ENCODE data around the gene ATP6V0C. TPM values are rescaled to one million over a fixed set of nuclear protein-coding genes. Genes with fewer than 3 reads are reported as not detected.
A peak's percentile ranks its signal among the peaks of the same experiment; 100 is the strongest.
"Not testable (repeated sequence)": the region's sequence is repeated elsewhere in the genome, so short reads cannot be mapped to it uniquely, and the experiment has no call there.

Gene ATP6V0C
- total RNA-seq, 1 donor from 2014 or later, result 91.4 TPM

DNA sequence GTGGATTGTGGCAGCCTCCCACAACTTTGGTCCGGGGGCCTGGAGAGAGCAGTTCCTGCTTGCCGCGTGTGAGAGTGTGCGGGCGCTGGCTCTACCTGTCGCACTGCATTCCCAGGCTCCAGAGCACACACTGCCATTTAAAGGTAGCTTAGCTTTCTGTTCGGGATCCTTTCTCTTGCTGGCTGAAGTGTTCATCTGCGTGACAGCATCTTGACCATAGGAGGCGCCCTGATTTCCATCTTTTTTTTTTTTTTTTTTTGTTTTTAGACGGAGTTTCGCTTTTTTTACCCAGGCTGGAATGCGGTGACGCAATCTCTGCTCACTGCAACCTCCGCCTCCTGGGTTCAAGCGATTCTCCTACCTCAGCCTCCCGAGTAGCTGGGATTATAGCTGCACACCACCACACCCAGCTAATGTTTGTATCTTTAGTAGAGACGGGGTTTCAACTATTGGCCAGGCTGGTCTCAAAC is 37.7 kb downstream of the ATP6V0C start:
- H3K4me3 Mint-ChIP-seq; ATAC-seq (ENCODE audit: low read depth); H3K9me3 Mint-ChIP-seq; DNase-seq; H3K4me1 Mint-ChIP-seq; H3K27me3 Mint-ChIP-seq; CTCF ChIA-PET; intact Hi-C loops (cut with micrococcal nuclease); H3K36me3 Mint-ChIP-seq (ENCODE audit: low read depth); H3K27ac Mint-ChIP-seq: not testable (repeated sequence)
- POLR2A ChIA-PET, result interaction anchor here (0.7 kb wide), 3 partner anchors 11 to 532 kb away, joined by 5 to 6 read pairs (median 5); partner anchors contain the start of gene NPW

DNA sequence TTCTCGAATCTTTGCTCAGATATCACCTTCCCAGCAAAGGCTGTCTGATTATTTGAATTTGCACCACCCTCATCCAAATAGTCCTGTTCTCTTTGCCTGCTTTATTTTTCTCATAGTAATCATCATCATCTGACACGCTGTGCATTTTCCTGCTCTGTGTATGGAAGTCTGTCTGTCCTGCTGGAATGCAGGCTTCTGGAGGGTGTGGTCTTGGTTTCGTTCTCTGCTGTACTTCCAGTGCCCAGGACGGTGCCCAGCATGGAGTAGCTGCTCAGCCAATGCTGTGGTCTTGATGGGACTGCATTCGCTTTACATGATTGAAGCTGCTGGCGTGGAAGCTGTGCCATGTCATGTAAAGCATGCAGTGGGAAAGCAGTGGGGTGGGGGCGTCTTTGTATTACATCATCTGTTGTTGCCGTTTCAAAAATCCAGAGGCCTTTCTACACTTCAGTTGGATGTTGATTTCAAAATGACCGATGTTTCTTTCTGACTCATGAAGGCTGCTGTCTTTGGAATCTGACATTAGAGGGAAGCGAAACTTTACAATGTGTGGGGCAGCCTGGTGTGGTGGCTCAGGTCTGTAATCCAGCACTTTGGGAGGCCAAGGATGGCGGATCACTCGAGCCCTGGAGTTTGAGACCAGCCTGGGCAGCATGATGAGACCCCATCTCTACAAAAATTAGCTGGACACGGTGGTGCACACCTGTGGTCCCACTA is 41.1 kb downstream of the ATP6V0C start:
- H3K9me3 Mint-ChIP-seq; H3K4me1 Mint-ChIP-seq; POLR2A ChIA-PET; ATAC-seq (ENCODE audit: low read depth); H3K36me3 Mint-ChIP-seq (ENCODE audit: low read depth); CTCF ChIA-PET; H3K27me3 Mint-ChIP-seq; DNase-seq; H3K27ac Mint-ChIP-seq; intact Hi-C loops (cut with micrococcal nuclease); H3K4me3 Mint-ChIP-seq: not testable (repeated sequence)

DNA sequence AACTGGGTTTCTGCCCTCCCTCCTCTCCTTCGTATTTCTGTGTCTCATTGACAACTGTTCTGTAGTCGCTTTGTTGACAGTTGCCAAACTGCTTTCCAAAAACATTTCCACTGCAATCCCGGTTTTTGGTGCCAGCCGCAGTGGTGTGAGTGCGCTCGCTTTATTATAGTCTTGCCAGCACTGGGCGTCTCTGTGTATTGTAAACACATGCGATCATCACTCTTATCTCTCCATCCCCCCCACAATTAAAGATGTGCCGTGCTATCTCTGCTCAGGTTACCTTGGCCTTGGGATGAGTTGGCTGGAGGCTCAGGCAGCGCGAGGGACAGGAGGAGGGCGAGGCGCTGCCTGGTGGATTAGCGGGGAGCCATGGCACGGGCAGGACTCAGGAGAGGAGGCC is 43.4 kb downstream of the ATP6V0C start:
- H3K9me3 Mint-ChIP-seq; intact Hi-C loops (cut with micrococcal nuclease); H3K27me3 Mint-ChIP-seq; ATAC-seq (ENCODE audit: low read depth); H3K4me3 Mint-ChIP-seq; H3K27ac Mint-ChIP-seq; POLR2A ChIA-PET; H3K36me3 Mint-ChIP-seq (ENCODE audit: low read depth); CTCF ChIA-PET; H3K4me1 Mint-ChIP-seq; DNase-seq: not testable (repeated sequence)

DNA sequence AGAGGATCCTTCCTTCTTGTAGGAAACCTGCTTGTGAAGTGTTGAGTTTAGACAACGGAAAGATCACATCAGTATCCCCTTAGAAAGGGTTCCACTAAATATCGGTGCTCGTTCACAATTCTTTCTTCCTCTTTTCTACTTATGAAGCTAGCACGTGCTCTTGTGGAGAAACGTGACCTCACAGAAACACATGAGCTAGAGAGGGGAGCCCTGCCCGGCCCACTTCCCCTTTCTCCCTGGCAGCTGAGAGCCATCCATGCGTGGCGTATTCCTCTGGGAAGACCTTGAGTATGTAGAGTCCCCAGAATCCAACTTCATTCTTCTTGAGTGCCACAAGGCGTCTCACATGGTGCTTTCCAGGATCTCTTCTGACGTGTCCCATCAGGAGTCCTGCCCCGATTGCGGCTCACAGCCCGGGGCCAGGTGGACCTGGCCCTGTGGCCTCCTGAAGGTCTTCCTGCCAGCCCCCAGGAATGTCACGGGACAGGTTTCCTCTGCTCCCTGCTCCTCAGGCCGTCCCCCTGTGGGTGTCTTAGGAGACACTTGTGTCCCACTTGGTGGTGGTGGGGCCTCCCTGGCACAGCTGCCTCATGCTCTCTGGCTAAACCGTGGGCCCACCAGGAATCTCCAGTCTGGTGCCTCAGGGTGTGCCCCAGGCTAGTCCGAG is 46.5 kb downstream of the ATP6V0C start:
- H3K9me3 Mint-ChIP-seq; POLR2A ChIA-PET; H3K27ac Mint-ChIP-seq; H3K27me3 Mint-ChIP-seq; H3K36me3 Mint-ChIP-seq (ENCODE audit: low read depth); H3K4me3 Mint-ChIP-seq; intact Hi-C loops (cut with micrococcal nuclease); H3K4me1 Mint-ChIP-seq; CTCF ChIA-PET: not testable (repeated sequence)
- DNase-seq (peak; percentile 50), ATAC-seq (ENCODE audit: low read depth) (peak; percentile 74)

DNA sequence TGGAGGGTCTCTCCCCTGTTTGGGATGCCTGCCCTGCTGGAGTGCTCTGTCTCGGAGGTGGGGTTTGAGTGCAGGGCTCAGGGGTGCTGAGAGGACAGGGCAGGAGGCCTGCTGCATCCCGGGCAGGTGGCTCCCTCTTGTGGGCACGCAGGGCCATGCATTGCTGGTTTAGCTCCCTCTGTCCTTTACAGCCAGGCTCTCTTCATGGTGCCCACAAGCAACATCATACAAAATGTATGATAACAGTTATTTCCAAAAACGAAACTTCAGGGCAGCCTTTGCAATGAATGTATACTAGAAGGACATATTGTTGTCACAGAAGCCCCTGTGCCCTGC is 47.0 kb downstream of the ATP6V0C start:
- H3K4me3 Mint-ChIP-seq; H3K27me3 Mint-ChIP-seq; POLR2A ChIA-PET; H3K36me3 Mint-ChIP-seq (ENCODE audit: low read depth); H3K4me1 Mint-ChIP-seq; H3K27ac Mint-ChIP-seq; intact Hi-C loops (cut with micrococcal nuclease); H3K9me3 Mint-ChIP-seq; CTCF ChIA-PET: not testable (repeated sequence)
- peak; percentile 62 for DNase-seq
- ATAC-seq (ENCODE audit: low read depth), result peak; percentile 84

DNA sequence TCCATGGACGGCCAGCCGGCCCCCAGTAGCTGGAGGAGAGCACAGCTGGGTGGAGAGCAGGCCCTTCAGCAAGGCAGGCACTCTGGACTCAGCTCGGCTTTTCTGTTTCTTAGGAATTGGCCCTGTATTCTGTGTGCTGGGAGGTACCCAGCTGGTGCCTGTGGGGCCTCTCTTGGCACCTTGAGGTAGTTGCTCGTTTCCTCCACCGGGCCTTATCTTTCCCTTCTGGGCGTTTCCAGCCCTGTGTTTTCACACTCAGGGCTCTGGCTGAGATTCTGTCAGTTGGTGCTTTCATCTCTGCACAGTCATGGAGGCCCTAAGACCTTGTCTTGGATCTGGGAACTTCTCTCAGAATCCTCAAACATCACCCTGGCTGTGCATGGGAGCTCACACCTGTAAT is 53.8 kb downstream of the ATP6V0C start:
- ATAC-seq (ENCODE audit: low read depth); H3K27me3 Mint-ChIP-seq; H3K27ac Mint-ChIP-seq; H3K9me3 Mint-ChIP-seq; intact Hi-C loops (cut with micrococcal nuclease); H3K4me1 Mint-ChIP-seq; H3K4me3 Mint-ChIP-seq; DNase-seq; POLR2A ChIA-PET; CTCF ChIA-PET; H3K36me3 Mint-ChIP-seq (ENCODE audit: low read depth): not testable (repeated sequence)

DNA sequence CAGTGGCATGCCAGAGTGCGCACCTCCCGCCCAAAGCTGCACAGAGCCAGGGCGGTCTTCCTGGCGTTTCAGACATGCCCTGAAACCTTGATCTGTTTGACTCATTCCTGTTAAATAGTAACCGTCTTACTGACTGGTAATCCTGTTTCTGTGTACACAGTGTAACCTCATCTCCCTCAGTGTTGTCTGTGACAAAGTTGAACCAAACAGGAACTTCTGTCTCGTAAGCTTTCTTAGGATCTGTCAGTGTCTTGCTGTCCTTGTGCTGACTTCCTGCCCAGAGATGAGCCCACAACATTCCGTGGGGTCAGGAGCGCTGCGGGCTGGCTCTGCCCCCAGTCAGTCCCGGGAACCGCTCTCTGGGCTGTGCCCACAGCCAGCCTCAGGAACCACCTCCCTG is 54.8 kb downstream of the ATP6V0C start:
- ATAC-seq (ENCODE audit: low read depth), result not testable (repeated sequence)

More for the DNA sequence above, 54.8 kb downstream of the ATP6V0C start:
- DNase-seq; H3K4me1 Mint-ChIP-seq; H3K27me3 Mint-ChIP-seq; POLR2A ChIA-PET; H3K9me3 Mint-ChIP-seq; CTCF ChIA-PET; H3K4me3 Mint-ChIP-seq; intact Hi-C loops (cut with micrococcal nuclease); H3K27ac Mint-ChIP-seq; H3K36me3 Mint-ChIP-seq (ENCODE audit: low read depth): not testable (repeated sequence)

Other genes with a start within 250 kb of the ATP6V0C start
- 228 and 232 TPM in 2 replicates for gene RNPS1, start 245.8 kb upstream of the ATP6V0C start, total RNA-seq
- gene ABCA3, start 173.2 kb upstream of the ATP6V0C start, total RNA-seq, result 2.4 and 3.1 TPM in 2 replicates
- gene CCNF, start 84.5 kb upstream of the ATP6V0C start, total RNA-seq, result 5.3 and 5.5 TPM in 2 replicates
- gene TEDC2, start 53.8 kb upstream of the ATP6V0C start, total RNA-seq, result 3.4 and 4.4 TPM in 2 replicates
- not detected in 2 replicates for gene NTN3, start 42.7 kb upstream of the ATP6V0C start, total RNA-seq
- 9.1 and 12.6 TPM in 2 replicates for gene TBC1D24, start 38.8 kb upstream of the ATP6V0C start, total RNA-seq
- 65.5 and 90.8 TPM in 2 replicates for gene AMDHD2, start 6.4 kb downstream of the ATP6V0C start, total RNA-seq
- gene CEMP1, start 17.5 kb downstream of the ATP6V0C start, total RNA-seq, result 0.16 and 0.66 TPM in 2 replicates
- 42.5 and 62.0 TPM in 2 replicates for gene PDPK1, start 24.1 kb downstream of the ATP6V0C start, total RNA-seq
- 30.3 and 31.4 TPM in 2 replicates for gene KCTD5, start 168.6 kb downstream of the ATP6V0C start, total RNA-seq
- gene PRSS27, start 206.3 kb downstream of the ATP6V0C start, total RNA-seq, result 1.5 and 1.8 TPM in 2 replicates
- 891 and 963 TPM in 2 replicates for gene SRRM2, start 238.7 kb downstream of the ATP6V0C start, total RNA-seq

Data from activated B cell treated with CpG ODN at 0.5 μM for 24 hours (primary cell).